ENCODE data around the gene RPTOR.

GRCh38 chr17:80691784-80692183, 147.1 kb downstream of the RPTOR start:
- TF ChIP-seq POLR2AphosphoS5 (IDR thresholded peaks at IDR 0.05; ENCODE audit: low read depth, low read length), result no peak
- TF ChIP-seq CTCF (IDR thresholded peaks at IDR 0.05), result no peak
- no peak for TF ChIP-seq EP300 (IDR thresholded peaks at IDR 0.05; ENCODE audit: borderline replicate concordance in 1 of 2, low read depth in 1 of 2, low read length in 1 of 2)
